Measurements from ENCODE around the gene CHCHD3.

Gene CHCHD3

DNA sequence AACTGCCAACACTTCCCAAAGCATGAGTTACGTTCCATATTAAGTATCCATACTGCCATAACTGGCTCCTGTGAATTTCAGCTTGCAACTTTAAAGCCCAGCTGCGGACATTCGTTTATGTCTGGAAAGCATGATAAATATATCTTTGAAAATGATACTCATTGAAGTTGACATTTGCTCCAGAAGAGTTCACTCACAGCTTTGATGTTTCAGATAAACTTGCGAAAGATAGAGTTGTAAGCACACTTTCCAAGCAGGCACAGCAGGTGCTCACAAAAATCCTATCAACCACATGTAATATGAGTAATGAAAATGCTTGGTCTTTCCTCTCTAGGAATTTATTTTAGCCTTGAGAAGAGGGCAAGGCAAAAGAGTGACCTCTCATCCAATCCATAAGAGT, 4.5 kb downstream of the CHCHD3 start:
- DNase-seq (ENCODE audit: low spot score), result no peak

DNA sequence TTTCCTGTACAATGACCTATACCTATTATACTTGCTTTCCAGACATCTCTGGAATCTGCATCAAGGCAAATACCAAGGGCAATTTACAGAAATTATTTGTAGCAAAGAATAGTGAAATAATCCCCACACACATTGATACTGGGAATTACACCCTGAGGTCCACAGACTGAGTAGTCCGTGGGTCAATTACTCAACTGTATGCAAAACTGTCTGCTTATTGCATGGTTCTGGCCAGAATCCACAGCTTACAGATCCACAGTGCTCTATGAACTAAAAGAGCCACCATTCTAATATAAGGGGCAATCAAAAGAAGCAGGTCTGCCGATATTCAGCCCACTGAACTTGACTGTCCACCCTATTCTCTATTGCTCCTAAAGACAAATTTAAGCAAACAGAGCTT, 5.7 kb downstream of the CHCHD3 start:
- no peak for DNase-seq (ENCODE audit: low spot score)

DNA sequence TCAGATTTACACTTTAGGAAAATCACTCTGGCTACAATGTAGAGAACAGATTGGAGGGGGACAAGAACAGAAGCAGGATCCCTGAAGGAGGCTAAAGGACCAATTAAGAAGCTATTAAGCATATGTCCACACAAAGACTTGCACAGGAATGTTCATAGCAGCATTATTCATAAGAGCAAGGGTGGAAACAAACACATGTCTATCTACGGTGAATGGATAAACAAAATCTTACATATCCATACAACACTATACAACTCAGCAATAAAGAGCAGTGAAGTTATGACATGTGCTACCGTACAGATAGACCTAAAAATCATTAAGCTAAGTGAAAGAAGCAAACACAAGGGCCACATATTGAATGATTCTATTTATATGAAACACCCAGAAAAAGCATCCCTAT, 10.4 kb downstream of the CHCHD3 start:
- DNase-seq (ENCODE audit: low spot score), result no peak

DNA sequence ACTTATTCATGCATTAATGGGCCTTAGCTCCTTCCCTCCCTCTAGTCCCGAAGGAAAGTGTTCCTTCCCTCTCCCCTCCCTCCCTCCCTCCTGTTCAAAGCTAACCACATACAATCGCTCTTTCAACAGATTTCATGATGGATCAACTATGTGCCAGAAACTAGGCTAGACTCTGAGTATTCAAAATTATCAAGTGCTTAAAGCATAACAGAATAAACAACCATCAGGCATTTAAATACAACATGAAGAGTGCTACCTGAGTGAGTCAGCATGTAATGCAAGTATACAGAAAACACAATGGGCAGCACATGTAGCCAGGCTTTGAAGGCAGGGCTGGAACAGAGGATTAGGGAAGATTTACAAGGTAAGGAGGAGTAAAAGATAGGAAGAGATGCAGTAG, 11.3 kb downstream of the CHCHD3 start:
- DNase-seq (ENCODE audit: low spot score), result no peak

DNA sequence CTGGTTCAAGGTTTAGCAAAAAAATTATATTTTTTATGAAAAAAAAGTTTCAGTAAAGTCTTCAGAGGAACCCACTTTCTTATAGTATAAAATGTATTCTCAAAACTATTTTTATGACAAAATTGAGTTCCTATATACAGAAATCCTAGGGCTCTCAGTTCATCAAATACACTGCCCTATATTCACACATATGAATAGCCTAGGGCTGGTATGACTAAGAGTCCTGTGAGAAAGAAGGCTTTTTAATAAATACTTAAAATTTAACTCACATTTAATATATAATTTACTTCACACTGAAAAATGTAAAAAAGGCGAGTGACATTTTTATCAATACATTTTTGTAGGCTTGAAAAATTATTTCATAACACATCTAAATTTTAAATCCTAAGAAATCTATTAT, 16.6 kb downstream of the CHCHD3 start:
- no peak for DNase-seq (ENCODE audit: low spot score)

DNA sequence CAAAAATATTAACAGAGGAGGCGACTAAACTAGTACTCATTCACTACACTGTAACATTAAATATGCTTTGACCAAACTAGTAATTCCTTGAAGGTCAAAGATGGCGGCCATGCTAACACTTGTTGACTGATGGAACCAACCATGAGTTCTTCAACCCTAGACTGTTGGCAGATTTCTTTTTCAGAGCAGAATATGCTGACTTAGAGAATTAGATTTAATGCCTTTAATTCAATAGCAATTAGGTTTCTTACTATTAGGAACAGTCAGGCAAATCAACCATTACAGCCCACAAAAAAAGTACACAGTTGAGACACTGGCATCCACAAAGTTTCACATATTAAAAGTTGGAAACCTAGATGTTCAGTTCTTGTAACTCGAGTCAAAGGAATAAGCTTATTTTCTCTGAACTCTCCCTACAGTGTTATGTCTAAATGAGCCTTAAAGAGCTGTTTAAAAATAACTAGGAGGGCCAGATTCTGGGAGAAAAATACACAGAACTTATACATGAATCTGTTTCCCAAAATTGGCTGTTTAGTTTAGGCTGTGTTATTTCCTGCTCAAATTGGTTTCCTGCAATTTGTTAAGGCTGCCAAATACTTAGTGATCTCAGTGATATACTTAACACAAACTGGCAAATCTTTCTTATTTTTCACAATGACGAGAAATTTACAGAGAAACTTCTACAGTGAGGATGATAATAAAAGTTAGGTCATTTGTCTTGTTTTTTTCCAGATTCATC, 17.6 kb downstream of the CHCHD3 start:
- no peak for DNase-seq (ENCODE audit: low spot score)

DNA sequence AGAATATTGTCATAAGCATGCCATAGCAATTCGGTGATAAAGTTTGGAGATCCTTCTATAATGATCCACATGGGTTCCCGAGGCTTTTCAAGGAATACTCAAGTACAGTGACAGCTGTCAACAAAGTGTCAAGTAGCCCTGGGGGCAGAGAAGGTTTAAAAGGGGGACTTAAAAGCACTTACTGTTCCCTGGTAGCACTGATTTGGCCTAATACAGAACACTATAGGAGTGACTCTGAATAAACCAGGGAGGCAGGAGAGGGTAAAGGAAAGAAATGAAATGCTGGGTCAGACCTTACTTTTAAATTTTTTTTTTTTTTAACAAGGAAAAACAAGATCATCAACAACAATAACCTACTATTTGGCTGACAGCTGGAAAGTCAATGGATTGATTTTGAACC, 20.1 kb downstream of the CHCHD3 start:
- no peak for DNase-seq (ENCODE audit: low spot score)

DNA sequence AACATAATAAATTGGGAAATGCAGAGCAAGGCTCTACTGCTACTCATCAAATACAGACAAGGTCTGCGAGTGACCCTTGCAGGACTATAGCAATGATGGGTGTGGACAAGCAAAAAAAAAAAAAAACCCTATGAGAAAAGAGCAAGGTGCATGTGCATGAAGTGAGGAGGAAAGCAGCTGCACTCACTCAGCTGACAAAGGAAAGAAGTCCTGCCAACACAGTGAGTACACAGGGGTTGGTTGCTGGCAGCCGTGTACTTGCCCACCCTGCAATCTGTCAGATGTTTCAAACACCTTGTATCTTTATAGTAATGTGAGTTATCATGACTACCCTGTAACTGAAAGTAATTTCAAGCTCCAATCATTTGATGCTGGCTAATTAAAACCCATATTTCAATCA, 20.5 kb downstream of the CHCHD3 start:
- DNase-seq (ENCODE audit: low spot score), result no peak

DNA sequence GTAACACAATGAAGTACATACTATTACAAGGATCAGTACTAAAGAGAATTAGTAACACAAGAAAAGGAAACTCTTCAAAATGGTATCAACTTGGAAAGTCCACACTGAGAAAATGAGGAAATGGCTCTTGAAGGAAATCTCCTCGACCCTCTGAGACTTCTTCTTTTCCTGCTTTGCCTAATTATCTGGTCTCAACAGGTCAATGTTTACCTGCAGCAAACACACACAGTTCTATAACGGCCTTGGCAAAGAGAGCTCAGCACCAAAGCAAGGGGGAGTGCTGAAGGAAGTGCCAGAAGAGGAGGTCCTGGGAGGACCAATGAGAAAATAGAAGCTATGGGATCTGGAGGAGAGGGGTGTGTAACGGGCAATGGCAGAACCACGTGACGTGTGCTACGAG, 21.9 kb downstream of the CHCHD3 start:
- no peak for DNase-seq (ENCODE audit: low spot score)

DNA sequence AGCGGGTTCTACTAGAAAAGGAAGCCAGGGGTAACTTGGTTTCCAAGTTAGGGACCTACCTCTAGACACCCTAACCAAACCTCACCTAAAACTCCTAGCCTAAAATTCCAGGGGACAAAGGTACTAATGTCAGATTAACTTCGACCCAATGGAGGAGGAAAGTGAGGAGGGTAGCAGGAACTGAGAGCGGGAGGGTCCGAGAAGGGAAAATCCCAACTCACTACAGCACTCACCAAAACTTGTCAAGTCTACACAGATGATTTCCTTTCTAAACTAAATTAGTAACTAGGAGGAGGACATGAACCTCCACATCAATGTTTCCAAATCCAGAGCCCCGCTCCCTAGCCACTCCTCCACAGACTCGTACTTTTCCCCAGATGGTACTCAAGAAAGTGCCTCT, 22.6 kb downstream of the CHCHD3 start:
- DNase-seq (ENCODE audit: low spot score), result no peak

DNA sequence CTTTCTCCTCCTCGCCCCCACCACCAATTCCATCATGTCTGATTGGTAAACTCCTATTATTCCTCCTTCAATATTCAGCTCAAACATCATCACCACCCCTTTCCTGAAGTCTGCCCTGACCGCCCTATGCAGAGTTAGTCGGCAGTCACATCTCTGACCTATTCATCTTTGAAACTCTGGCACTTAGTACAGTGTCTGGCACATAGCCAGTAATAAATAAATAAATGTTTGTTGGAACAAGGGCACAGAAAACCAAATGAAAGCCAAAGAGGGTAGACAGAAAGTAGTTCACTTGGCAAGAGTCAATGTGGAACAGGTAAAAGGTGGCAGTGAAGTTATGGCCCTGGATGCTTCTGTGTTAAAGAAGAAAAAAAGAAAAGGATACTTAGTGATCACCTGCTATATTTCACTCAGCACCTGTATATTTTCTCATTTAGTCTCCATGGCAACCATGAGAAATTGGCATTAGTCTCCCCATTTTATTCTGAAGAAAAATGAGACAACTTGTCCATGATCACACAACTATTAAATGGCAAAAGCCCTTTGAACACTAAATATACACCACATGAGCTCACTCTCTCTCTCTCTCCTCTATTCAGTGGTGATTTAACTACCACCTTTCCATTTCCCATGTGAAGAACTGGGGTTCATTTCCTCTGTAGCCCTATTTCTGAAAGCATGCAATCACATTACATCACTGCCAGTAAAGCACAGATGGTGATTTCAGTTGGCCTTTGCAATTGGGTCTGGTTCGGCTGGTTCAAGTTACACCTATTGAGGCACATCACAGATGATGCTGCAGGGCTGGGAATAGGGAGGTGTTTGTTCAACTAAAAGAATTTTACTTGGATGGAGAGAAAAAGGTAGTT, 25.3 kb downstream of the CHCHD3 start:
- DNase-seq (ENCODE audit: low spot score), result no peak

DNA sequence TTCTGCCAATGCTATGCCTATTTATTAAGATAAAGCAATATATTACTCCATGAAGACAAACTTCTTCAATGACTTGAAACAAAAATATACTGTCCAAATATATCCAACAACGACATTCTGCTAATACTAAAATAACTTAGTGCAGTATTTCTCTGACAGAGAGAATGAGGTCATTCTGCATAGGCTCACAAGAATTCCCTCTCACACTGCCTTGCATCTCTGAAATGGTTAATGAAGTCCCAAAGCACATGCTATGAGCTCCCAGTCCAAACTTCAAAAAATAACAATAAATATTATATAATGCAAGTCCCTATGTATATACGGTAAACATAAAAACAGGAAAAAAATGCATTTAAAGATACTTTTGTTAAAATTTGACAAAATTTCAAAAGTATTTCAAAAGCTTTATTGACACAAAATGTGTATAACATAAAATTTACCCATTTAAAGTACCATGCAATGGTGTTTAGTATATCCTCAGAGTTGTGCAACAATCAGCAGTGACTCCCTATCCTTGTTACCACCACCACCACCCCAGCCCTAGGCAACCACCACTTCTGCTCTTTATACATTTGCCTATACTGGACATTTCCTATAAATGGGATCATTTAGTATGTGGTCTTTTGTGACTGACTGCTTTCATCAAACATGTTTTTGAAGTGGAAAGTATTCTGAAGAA, 27.6 kb downstream of the CHCHD3 start:
- DNase-seq (ENCODE audit: low spot score), result no peak

DNA sequence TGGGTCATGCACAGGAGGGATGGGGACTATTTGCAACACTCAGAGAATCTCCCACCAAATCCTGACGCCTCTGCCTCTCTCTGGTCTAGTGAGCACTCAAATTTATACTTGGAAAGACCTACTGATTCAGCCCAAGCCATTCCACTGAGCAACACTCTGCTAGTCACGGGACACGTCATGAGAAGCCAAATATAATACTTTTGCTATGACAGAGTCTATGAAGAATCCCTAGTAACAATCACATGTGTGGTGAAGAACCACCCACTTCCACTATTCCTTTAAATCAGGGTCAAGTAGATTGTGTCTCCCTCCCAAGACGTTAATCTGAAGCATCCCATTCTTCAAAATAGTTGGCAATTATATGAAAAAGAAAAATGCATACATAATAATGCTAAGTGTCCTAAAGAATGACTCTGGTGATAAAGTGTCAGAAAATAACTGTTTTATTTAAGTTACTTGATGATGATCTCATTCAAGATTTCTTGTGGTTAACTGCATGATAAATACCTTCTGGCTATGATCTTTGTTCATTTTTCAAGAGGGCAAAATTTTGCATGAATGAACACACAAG, 28.5 kb downstream of the CHCHD3 start:
- no peak for DNase-seq (ENCODE audit: low spot score)

DNA sequence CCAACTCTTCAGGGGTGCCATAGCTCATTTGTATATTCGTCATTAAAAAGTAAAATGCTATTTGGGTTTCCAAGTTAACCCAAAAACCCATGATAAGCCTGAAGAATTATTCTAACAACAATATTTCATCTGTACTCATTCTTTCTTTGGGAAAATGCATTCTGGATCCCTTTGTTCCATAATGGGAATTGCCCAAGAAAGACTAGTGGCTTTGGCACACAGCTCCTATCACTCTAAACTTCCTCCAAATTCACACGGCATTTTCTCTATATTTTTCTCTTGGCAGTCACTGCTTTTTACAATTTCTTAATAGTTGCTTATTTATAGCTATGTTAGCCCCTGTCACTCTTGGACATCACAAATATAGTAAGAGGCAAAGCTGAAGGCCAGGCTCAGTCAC, 29.1 kb downstream of the CHCHD3 start:
- no peak for DNase-seq (ENCODE audit: low spot score)

DNA sequence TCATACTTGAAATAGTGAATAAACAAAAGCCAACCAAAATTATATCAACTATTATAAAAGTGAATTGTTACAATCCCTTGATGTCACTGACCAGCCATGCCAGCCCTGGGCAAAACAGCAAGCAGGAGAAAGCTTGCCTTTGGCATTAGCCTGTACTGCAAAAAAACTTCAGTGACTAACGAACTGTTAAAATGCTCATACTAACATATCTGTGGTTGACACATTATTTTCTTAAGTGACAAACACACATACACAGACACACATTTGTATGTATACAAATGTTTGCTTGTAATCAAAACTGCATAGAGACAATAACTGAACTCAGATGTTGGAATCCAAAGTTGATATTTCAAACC, 29.5 kb downstream of the CHCHD3 start:
- no peak for DNase-seq (ENCODE audit: low spot score)

DNA sequence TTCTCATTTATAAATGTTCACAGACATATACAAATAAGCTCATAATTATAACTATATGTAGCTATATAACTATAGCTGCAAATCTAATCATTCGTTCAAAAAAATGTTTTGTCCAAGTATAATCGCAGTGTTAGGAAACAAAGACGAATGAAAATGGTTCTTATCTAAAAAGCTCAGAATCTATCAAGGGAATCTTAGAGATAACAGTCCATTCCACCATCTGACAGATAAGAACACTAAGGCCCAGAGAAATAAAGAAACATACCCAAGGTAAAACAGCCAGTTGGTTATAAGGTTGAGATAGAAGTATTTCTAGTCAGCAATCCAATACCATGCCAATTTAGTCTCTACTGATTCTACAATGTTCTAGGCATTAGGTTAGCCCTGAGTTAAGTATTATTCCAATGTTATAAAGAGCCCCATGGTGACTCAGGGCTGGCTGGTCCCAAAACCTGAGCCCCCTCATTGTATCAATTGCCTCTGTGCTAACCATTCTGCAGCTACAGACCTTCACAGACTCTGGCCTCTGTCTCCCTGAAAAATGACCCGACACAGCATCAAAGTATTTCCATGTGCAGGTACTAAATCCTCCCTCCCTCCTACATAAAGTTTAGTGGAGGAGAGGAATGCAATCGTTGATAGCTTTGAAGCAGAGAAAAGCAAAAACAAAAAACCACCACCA, 30.0 kb downstream of the CHCHD3 start:
- no peak for DNase-seq (ENCODE audit: low spot score)

DNA sequence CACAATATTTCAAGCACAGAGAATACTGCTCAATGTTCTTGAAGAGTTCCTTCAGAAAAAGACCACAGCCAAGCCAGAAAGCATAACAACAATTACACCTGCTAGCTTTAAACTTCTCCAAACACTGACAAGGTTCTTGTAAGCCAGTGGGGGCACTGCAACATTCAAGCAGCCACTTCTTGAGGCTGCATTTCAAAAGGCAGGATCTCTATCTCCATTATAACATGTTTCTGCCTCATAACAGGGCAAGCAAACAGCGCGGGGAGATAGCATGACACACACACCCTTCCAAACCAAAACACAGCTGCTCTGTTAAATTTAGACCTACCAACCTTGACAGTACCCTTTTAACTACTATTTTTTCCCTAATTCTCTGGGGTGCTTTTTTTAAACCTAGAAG, 30.8 kb downstream of the CHCHD3 start:
- no peak for DNase-seq (ENCODE audit: low spot score)

DNA sequence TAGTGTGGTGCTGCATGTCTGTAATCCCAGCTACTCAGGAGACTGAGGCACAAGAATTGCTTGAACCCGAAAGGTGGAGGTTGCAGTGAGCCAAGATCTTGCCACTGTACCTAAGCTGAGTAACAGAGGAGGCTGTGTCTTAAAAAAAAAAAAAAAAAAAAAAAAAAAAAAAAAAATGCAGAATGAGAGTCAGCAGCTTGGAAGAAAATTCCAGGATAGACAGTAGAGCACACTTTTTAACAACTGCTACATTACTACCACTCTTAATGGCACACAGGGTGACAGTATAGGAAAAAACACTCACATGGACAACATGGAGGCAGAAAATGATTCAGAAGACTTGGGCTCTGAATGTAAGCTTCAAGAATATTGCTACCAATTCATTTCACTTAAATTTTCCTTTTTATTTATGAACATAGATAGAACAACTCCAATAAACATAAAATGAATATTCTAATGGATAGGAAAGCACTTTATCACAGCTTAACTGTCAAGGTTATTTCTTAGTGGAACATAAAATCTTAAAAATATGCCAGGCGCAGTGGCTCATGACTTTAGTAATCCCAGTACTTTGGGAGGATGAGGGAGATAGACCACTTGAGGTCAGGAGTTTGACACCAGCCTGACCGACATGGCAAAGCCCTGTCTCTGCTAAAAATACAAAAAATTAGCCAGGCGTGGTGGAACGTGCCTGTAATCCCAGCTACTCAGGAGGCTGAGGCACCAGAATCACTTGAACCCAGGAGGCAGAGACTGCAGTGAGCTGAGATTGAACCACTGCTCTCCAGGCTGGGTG, 31.5 kb downstream of the CHCHD3 start:
- no peak for DNase-seq (ENCODE audit: low spot score)

DNA sequence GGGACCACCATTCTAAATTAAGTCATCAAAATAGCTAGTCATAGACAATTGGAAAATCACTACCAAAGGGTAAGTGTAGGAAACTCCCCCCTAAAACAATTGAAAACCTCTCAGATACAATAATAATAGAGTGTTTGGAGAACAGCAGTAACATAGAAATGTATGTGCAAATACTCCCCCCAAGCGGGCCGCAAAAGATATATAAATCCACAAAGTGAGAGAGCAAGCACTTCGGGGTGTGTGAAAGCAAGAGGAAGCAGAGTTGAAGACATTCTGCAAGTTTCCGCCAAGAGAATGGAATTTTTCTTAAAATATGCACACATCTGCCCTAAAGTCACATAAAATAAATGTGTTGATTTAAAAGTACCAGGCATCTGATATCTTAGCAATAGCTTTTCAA, 33.3 kb downstream of the CHCHD3 start:
- no peak for DNase-seq (ENCODE audit: low spot score)

DNA sequence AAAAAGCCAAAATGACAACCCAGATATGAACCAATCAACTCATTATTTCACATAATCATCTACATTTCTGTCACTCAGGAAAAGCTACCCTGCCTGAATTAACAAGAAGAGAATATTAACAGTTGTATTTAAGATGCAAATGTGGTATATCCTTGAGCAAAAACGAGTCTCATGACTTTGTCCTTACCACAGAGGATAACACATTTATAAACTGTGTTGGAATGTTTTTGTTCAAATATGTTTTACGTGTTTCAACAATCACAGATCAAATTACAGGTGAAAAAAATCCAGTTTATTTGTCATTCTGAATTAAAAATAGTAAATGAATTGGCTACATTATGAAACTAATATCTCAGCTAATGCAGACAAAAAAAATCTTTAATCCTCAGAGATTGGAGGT, 34.6 kb downstream of the CHCHD3 start:
- no peak for DNase-seq (ENCODE audit: low spot score)

DNA sequence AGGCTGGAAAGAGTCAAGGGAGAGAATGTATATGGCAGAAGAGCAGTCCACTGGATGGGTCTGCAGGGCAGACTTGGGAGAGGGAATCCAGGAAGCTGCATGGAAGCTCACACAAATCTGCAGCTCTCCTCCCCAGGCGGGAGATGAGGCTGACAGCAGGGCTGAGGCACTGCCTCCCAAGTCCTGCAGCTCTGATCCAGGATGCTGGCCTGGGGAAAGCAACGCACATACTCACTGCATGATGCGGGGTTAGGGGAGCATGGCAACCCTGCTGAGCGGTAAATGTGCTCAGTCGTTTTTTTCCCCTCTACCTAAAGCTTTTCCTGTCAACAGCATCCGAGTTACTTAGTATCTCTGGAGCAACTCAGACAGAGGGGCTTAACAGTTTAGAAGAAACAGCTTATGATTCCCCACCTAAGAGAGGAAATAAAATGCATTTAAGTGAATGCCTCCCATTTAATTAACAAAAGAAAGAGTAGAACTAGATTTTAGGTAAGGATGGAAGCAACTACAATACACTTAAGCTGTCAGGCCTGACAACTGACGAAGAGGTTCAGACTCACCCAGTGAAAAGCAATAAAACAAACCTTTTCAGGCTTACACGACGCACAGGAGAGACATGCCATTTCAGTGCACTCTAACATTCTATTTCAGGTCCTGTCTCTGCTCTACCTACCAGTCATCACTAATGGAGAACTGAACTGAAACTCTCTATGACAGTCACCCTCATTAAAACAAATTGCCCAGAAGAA, 37.0 kb downstream of the CHCHD3 start:
- no peak for DNase-seq (ENCODE audit: low spot score)
